AG08396 (cell line): ENCODE measurements around the gene CCNY.
"Not testable (repeated sequence)": the region's sequence is repeated elsewhere in the genome, so short reads cannot be mapped to it uniquely, and the experiment has no call there.

Experiments used
- DNase-seq: peaks from one replicate; pipeline ENCODE4 v3.0.0; 2012; ENCODE audit warnings: low spot score, mixed read lengths

Gene CCNY

GRCh38 chr10:35406003-35406630 lies 69.8 kb downstream of the CCNY start:
- DNase-seq = not testable (repeated sequence)

GRCh38 chr10:35407696-35408095 lies 71.4 kb downstream of the CCNY start:
- not testable (repeated sequence) for DNase-seq

GRCh38 chr10:35409094-35409582 lies 72.8 kb downstream of the CCNY start:
- DNase-seq = peak; percentile 89

GRCh38 chr10:35409808-35410207 lies 73.5 kb downstream of the CCNY start:
- no peak for DNase-seq

GRCh38 chr10:35412003-35412723 lies 75.9 kb downstream of the CCNY start:
- DNase-seq = no peak

- DNase-seq = peak; percentile 49
Observed at GRCh38 chr10:35412900-35413491, 76.7 kb downstream of the CCNY start.

GRCh38 chr10:35413985-35414861 lies 77.9 kb downstream of the CCNY start:
- no peak for DNase-seq

- DNase-seq = no peak
Observed at GRCh38 chr10:35415505-35415904, 79.2 kb downstream of the CCNY start.

GRCh38 chr10:35416619-35417312 lies 80.5 kb downstream of the CCNY start:
- no peak for DNase-seq

GRCh38 chr10:35417313-35417625 lies 81.0 kb downstream of the CCNY start:
- DNase-seq = no peak

- no peak for DNase-seq
Observed at GRCh38 chr10:35417795-35418194, 81.5 kb downstream of the CCNY start.

GRCh38 chr10:35418580-35418979 lies 82.3 kb downstream of the CCNY start:
- not testable (repeated sequence) for DNase-seq

- DNase-seq = no peak
Observed at GRCh38 chr10:35420044-35420443, 83.7 kb downstream of the CCNY start.

GRCh38 chr10:35420827-35421552 lies 84.7 kb downstream of the CCNY start:
- DNase-seq = no peak

- peak; percentile 88 for DNase-seq
Observed at GRCh38 chr10:35421553-35422178, 85.4 kb downstream of the CCNY start.

GRCh38 chr10:35422228-35422627 lies 85.9 kb downstream of the CCNY start:
- no peak for DNase-seq

GRCh38 chr10:35423505-35424306 lies 87.4 kb downstream of the CCNY start:
- DNase-seq = no peak

GRCh38 chr10:35424680-35425285 lies 88.5 kb downstream of the CCNY start:
- no peak for DNase-seq

- DNase-seq = no peak
Observed at GRCh38 chr10:35425595-35425994, 89.3 kb downstream of the CCNY start.
